ENCODE data around the gene CALM3.

GRCh38 chr19:46608178-46608577, 7.0 kb downstream of the CALM3 start:
- TF ChIP-seq, protein P1, sequence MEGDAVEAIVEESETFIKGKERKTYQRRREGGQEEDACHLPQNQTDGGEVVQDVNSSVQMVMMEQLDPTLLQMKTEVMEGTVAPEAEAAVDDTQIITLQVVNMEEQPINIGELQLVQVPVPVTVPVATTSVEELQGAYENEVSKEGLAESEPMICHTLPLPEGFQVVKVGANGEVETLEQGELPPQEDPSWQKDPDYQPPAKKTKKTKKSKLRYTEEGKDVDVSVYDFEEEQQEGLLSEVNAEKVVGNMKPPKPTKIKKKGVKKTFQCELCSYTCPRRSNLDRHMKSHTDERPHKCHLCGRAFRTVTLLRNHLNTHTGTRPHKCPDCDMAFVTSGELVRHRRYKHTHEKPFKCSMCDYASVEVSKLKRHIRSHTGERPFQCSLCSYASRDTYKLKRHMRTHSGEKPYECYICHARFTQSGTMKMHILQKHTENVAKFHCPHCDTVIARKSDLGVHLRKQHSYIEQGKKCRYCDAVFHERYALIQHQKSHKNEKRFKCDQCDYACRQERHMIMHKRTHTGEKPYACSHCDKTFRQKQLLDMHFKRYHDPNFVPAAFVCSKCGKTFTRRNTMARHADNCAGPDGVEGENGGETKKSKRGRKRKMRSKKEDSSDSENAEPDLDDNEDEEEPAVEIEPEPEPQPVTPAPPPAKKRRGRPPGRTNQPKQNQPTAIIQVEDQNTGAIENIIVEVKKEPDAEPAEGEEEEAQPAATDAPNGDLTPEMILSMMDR (conservative IDR thresholded peaks at IDR 0.05; ENCODE audit: low read depth in 2 of 2): no peak
- TF ChIP-seq EZH2 (IDR thresholded peaks at IDR 0.05; ENCODE audit: low read depth, unreplicated experiment): no peak
- no peak for TF ChIP-seq ZNF114 (CRISPR knock-in tag; IDR thresholded peaks at IDR 0.05)
- no peak for TF ChIP-seq POLR2AphosphoS5 (IDR thresholded peaks at IDR 0.05; ENCODE audit: low read depth)
- TF ChIP-seq CREB1 (CRISPR knock-in tag; IDR thresholded peaks at IDR 0.05; ENCODE audit: low read depth): no peak
- TF ChIP-seq, protein P2, sequence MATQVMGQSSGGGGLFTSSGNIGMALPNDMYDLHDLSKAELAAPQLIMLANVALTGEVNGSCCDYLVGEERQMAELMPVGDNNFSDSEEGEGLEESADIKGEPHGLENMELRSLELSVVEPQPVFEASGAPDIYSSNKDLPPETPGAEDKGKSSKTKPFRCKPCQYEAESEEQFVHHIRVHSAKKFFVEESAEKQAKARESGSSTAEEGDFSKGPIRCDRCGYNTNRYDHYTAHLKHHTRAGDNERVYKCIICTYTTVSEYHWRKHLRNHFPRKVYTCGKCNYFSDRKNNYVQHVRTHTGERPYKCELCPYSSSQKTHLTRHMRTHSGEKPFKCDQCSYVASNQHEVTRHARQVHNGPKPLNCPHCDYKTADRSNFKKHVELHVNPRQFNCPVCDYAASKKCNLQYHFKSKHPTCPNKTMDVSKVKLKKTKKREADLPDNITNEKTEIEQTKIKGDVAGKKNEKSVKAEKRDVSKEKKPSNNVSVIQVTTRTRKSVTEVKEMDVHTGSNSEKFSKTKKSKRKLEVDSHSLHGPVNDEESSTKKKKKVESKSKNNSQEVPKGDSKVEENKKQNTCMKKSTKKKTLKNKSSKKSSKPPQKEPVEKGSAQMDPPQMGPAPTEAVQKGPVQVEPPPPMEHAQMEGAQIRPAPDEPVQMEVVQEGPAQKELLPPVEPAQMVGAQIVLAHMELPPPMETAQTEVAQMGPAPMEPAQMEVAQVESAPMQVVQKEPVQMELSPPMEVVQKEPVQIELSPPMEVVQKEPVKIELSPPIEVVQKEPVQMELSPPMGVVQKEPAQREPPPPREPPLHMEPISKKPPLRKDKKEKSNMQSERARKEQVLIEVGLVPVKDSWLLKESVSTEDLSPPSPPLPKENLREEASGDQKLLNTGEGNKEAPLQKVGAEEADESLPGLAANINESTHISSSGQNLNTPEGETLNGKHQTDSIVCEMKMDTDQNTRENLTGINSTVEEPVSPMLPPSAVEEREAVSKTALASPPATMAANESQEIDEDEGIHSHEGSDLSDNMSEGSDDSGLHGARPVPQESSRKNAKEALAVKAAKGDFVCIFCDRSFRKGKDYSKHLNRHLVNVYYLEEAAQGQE (IDR thresholded peaks at IDR 0.05; ENCODE audit: unreplicated experiment): no peak
- TF ChIP-seq ETS1 (IDR thresholded peaks at IDR 0.05): no peak
- TF ChIP-seq EZH2phosphoT487 (IDR thresholded peaks at IDR 0.05; ENCODE audit: unreplicated experiment): no peak
- no peak for TF ChIP-seq JUNB (IDR thresholded peaks at IDR 0.05; ENCODE audit: unreplicated experiment)
- no peak for TF ChIP-seq STAT1 (IDR thresholded peaks at IDR 0.05; ENCODE audit: unreplicated experiment)
- TF ChIP-seq NANOG (IDR thresholded peaks at IDR 0.05; ENCODE audit: borderline replicate concordance): no peak
- no peak for TF ChIP-seq ZNF462 (CRISPR knock-in tag; IDR thresholded peaks at IDR 0.05)
- TF ChIP-seq ZNF331 (CRISPR knock-in tag; IDR thresholded peaks at IDR 0.05; ENCODE audit: low read depth): no peak

Data from GM23338 (cell line).